Panc1 (cell line): ENCODE results near the gene ZNF326. TPM values are rescaled to one million over a fixed set of nuclear protein-coding genes. Genes with fewer than 3 reads are reported as not detected.

Experiments used
- ATAC-seq: fragments of 200-7000 bp; cut with Tn5 transposase; 2 replicates; pipeline ENCODE4 v1.9.1; 2020; ENCODE audit warnings: mild to moderate bottlenecking, moderate library complexity
- BruUV-seq: library from RNA; stranded (reverse); fragments of 400-500 nt; replicated peaks from 2 replicates; lab custom pipeline; 2021; lab: Mats Ljungman, UMichigan
- CTCF ChIA-PET: fragments of 300-600 bp; sonication (Branson Sonifier 250); formaldehyde crosslinking; loops from one replicate; lab custom pipeline; 2022; ENCODE audit warnings: antibody characterized with exemption; lab: Charles Lee
- POLR2A ChIA-PET: fragments of 300-600 bp; sonication (Branson Sonifier 250); formaldehyde crosslinking; loops from one replicate; lab custom pipeline; 2022; ENCODE audit warnings: antibody characterized with exemption; lab: Charles Lee
- DNase-seq: peaks from one replicate; pipeline ENCODE4 v3.0.0-alpha.2; 2010; ENCODE audit warnings: low read depth, low spot score
- H3K27ac ChIP-seq: 2 replicates; pipeline ENCODE4 v1.5.1; 2011; ENCODE audit warnings: mild to moderate bottlenecking, low read length, inconsistent platforms
- H3K27me3 ChIP-seq: fragments of 200-500 bp; sonication (Bioruptor generic); 2 replicates; pipeline ENCODE4 v1.6.0; 2014; ENCODE audit warnings: low read length, inconsistent platforms; ENCODE audit not compliant: control insufficient read depth, insufficient read depth
- H3K36me3 ChIP-seq: fragments of 200-500 bp; sonication (Bioruptor generic); 2 replicates; pipeline ENCODE4 v1.5.1; 2014; ENCODE audit warnings: inconsistent platforms, mild to moderate bottlenecking, low read length, moderate library complexity; ENCODE audit not compliant: control insufficient read depth, insufficient read depth
- H3K4me1 ChIP-seq: 2 replicates; pipeline ENCODE4 v1.5.1; 2011; ENCODE audit warnings: inconsistent platforms, mild to moderate bottlenecking, low read length, moderate library complexity; ENCODE audit not compliant: control insufficient read depth, insufficient read depth
- H3K4me3 ChIP-seq, 2 experiments: 2 replicates each; pipeline ENCODE4 v1.5.1; 2011 to 2012; ENCODE audit warnings: low read depth in 2 of 2, low read length in 2 of 2, mild to moderate bottlenecking in 2 of 2, inconsistent platforms in 1 of 2, moderate library complexity in 1 of 2
- H3K9me3 ChIP-seq: fragments of 200-500 bp; sonication (Bioruptor generic); 2 replicates; pipeline ENCODE4 v1.5.1; 2014; ENCODE audit warnings: low read depth, mild to moderate bottlenecking, inconsistent platforms, low read length, moderate library complexity; ENCODE audit not compliant: control insufficient read depth, insufficient read depth
- CTCF ChIP-seq: fragments of 450-650 bp; IDR thresholded peaks from 2 replicates; pipeline ENCODE4 v1.5.1; 2017; ENCODE audit warnings: mild to moderate bottlenecking
- POLR2AphosphoS5 ChIP-seq: IDR thresholded peaks from 2 replicates; pipeline ENCODE4 v1.6.1; 2012; ENCODE audit warnings: mild to moderate bottlenecking, low read depth, low read length, moderate library complexity
- SIN3A ChIP-seq: IDR thresholded peaks from 2 replicates; pipeline ENCODE4 v1.6.1; 2012; ENCODE audit warnings: low read depth, mild to moderate bottlenecking, low read length, moderate library complexity, borderline replicate concordance; ENCODE audit not compliant: insufficient read depth
- TCF7L2 ChIP-seq: IDR thresholded peaks from 2 replicates; pipeline ENCODE4 v1.6.1; 2011; ENCODE audit warnings: mild to moderate bottlenecking, low read depth, low read length, inconsistent platforms
- in situ Hi-C: cut with HindIII; loops from 2 replicates; pipeline ENCODE4 v1.10.0; 2016; ENCODE audit warnings: low sequenced_read_pairs, low pct_unique_long_range_greater_than_20kb
- intact Hi-C: fragments of 100-400 bp; cut with micrococcal nuclease; formaldehyde crosslinking; loops from one replicate; pipeline ENCODE4 v1.10.0; 2022; ENCODE audit not compliant: unreplicated experiment
- total RNA-seq: library from RNA; stranded (reverse); gene quantifications from one replicate; pipeline ENCODE4 v1.2.1, GENCODE V29; 2021; ENCODE audit not compliant: unreplicated experiment
- TF ChIP-seq, protein P1 (sequence below), 2 experiments: IDR thresholded peaks; 2 replicates each; pipeline ENCODE4 v1.6.1; 2011 to 2012; ENCODE audit warnings: low read depth in 2 of 2, control low read depth in 1 of 2, low read length in 1 of 2, mild to moderate bottlenecking in 1 of 2, moderate library complexity in 1 of 2; ENCODE audit not compliant: insufficient read depth in 1 of 2

The ZNF326 gene
- total RNA-seq, 1 experiment from 2014 or later, result 19.7 TPM

- no peaks in the 10 kb centered on the region for H3K36me3 ChIP-seq
- BruUV-seq, result no TSS peak
- TF ChIP-seq TCF7L2 (no peak), SIN3A (no peak), POLR2AphosphoS5 (no peak), CTCF (no peak)
- TF ChIP-seq, protein P1, sequence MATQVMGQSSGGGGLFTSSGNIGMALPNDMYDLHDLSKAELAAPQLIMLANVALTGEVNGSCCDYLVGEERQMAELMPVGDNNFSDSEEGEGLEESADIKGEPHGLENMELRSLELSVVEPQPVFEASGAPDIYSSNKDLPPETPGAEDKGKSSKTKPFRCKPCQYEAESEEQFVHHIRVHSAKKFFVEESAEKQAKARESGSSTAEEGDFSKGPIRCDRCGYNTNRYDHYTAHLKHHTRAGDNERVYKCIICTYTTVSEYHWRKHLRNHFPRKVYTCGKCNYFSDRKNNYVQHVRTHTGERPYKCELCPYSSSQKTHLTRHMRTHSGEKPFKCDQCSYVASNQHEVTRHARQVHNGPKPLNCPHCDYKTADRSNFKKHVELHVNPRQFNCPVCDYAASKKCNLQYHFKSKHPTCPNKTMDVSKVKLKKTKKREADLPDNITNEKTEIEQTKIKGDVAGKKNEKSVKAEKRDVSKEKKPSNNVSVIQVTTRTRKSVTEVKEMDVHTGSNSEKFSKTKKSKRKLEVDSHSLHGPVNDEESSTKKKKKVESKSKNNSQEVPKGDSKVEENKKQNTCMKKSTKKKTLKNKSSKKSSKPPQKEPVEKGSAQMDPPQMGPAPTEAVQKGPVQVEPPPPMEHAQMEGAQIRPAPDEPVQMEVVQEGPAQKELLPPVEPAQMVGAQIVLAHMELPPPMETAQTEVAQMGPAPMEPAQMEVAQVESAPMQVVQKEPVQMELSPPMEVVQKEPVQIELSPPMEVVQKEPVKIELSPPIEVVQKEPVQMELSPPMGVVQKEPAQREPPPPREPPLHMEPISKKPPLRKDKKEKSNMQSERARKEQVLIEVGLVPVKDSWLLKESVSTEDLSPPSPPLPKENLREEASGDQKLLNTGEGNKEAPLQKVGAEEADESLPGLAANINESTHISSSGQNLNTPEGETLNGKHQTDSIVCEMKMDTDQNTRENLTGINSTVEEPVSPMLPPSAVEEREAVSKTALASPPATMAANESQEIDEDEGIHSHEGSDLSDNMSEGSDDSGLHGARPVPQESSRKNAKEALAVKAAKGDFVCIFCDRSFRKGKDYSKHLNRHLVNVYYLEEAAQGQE (IDR thresholded peaks at IDR 0.05; ENCODE audit: insufficient read depth in 1 of 2, low read depth in 2 of 2, low read length in 1 of 2), result no peak
- DNase-seq, result no peak
- H3K4me3 ChIP-seq, result no peak overlapping the region
- ChIA-PET POLR2A (no interaction called here), CTCF (no interaction called here)
- intact Hi-C loops, result no loop called here
- in situ Hi-C loops, result no loop called here
- H3K27ac ChIP-seq, result no peak overlapping the region
- ATAC-seq, result no peak
- no peaks in the 10 kb centered on the region for H3K4me1 ChIP-seq
- H3K27me3 ChIP-seq, result no peaks in the 10 kb centered on the region
- H3K9me3 ChIP-seq, result no peaks in the 10 kb centered on the region
These were observed 35.2 kb upstream of the ZNF326 start for GRCh38 chr1:89959719-89960118.

DNA sequence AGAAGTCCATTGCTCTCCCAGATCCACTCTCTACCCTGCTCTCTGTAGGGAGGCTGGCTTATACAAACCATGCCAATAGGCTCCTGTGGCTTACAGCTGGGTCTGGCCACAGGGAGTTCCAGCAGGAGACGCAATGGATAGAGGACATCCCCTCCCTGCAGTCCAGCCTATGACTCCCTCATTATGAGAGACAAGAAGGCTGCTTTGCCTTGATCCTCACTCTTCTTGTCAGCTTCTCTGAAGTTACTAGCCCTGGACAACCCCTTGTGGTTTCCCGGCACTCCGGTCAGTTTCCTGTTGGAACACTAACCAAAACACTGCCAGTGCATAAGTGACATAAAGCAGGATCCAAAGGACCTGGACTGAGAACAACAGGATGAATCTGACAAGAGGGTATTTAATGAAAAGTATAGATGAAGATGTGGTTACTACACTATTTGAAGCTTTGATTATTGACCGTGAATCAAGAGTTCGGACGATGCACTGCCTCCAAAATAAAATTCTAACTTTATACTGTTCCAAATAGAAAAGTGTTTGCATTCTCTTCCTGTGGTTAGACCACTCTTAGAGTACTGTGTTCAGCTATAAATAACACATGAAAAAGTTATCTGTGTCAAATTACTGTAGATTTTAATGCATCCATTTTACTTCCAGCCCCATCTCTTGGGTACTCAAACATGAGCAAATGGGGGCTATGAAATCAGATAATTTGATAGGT is 32.7 kb upstream of the ZNF326 start:
- TF ChIP-seq TCF7L2 (no peak), POLR2AphosphoS5 (no peak), SIN3A (no peak), CTCF (no peak)
- TF ChIP-seq, protein P1 (IDR thresholded peaks at IDR 0.05; ENCODE audit: insufficient read depth in 1 of 2, low read depth in 2 of 2, low read length in 1 of 2), result no peak
- Histone ChIP-seq H3K4me1 (no peaks in the 10 kb centered on the region), H3K36me3 (no peaks in the 10 kb centered on the region), H3K27me3 (no peaks in the 10 kb centered on the region), H3K4me3 (no peak overlapping the region), H3K27ac (no peak overlapping the region), H3K9me3 (no peaks in the 10 kb centered on the region)
- DNase-seq, result no peak
- ChIA-PET CTCF (interaction anchor here (0.6 kb wide), 1 partner anchor 976 kb away, joined by 3 read pairs; no protein-coding TSS in a partner anchor), POLR2A (no interaction called here)
- intact Hi-C loops, result no loop called here
- BruUV-seq, result no TSS peak
- no peak for ATAC-seq
- in situ Hi-C loops, result no loop called here
